ENCODE data around the gene PAK1.

The PAK1 gene

GRCh38 chr11:77403211-77403610 lies 70.7 kb downstream of the PAK1 start:
- peak; percentile 40 to 50 for DNase-seq (ENCODE audit: low read depth in 2 of 2)
- TF ChIP-seq, protein P1, sequence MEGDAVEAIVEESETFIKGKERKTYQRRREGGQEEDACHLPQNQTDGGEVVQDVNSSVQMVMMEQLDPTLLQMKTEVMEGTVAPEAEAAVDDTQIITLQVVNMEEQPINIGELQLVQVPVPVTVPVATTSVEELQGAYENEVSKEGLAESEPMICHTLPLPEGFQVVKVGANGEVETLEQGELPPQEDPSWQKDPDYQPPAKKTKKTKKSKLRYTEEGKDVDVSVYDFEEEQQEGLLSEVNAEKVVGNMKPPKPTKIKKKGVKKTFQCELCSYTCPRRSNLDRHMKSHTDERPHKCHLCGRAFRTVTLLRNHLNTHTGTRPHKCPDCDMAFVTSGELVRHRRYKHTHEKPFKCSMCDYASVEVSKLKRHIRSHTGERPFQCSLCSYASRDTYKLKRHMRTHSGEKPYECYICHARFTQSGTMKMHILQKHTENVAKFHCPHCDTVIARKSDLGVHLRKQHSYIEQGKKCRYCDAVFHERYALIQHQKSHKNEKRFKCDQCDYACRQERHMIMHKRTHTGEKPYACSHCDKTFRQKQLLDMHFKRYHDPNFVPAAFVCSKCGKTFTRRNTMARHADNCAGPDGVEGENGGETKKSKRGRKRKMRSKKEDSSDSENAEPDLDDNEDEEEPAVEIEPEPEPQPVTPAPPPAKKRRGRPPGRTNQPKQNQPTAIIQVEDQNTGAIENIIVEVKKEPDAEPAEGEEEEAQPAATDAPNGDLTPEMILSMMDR (IDR thresholded peaks at IDR 0.05; ENCODE audit: low read depth, low read length) = no peak
- no peak overlapping the region for H3K4me3 ChIP-seq (replicated peaks in 1 of 2; ENCODE audit: low read depth in 2 of 2, low read length in 2 of 2)

GRCh38 chr11:77402218-77402556 lies 71.7 kb downstream of the PAK1 start:
- DNase-seq (ENCODE audit: low read depth in 2 of 2) = no peak
- H3K4me3 ChIP-seq (replicated peaks in 1 of 2; ENCODE audit: low read depth in 2 of 2, low read length in 2 of 2) = no peak overlapping the region
- TF ChIP-seq, protein P1 (IDR thresholded peaks at IDR 0.05; ENCODE audit: low read depth, low read length) = no peak

GRCh38 chr11:77401486-77402217 lies 72.2 kb downstream of the PAK1 start:
- no peak overlapping the region for H3K4me3 ChIP-seq (replicated peaks in 1 of 2; ENCODE audit: low read depth in 2 of 2, low read length in 2 of 2)
- no peak for DNase-seq (ENCODE audit: low read depth in 2 of 2)
- TF ChIP-seq, protein P1 (IDR thresholded peaks at IDR 0.05; ENCODE audit: low read depth, low read length) = no peak

DNA sequence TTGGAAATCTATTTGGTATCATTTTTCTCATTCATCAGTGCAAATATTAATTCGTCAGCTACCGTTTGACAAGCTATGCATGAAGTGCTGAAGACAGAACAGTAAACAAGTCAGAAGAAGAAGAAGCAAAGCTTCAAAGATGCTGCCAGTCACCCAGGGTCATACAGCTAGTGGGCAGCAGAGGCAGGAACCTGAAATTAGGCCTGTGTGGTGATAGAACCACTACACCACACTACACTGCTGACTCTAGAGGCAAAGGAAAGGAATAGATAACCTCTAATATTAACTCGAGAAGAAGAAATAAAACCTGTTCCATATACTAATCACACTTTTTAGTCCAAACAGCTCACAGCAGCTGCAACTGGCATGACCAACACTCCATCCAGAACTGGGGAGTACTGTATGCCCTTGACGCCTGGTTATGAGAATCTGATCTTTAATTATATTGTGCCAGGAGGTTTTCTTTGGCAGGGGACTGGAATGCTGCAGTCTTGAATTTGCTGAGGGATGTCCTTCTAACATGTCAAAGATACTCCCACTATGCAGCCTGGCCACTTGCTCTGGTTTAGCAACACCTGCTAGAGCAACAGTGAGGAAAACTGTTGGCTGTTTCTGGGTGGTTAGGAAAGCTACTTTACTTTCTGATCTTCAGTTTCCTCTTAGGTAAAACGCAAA lies 73.0 kb downstream of the PAK1 start:
- DNase-seq (ENCODE audit: low read depth in 2 of 2) = no peak
- H3K4me3 ChIP-seq (replicated peaks in 1 of 2; ENCODE audit: low read depth in 2 of 2, low read length in 2 of 2) = no peak overlapping the region
- TF ChIP-seq, protein P1 (IDR thresholded peaks at IDR 0.05; ENCODE audit: low read depth, low read length) = no peak

DNA sequence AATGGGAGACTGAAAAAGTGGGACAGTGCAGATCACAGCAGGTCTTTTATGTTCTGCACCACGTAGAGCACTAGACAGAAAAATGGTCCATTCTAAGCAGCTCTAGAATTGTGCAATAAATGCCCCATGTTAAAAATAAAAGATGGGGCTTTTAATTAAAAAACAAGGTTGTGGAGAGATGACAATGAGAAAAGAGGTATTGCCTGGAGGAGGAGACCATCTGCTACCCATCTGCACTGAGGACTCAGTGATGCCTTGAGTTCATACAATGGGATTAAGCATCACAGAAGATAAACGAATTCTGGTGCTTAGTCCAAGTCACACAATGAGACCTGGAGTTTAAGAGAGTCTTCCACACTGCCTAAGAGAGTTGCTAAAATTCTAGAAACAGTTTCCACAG lies 73.6 kb downstream of the PAK1 start:
- TF ChIP-seq, protein P1 (IDR thresholded peaks at IDR 0.05; ENCODE audit: low read depth, low read length) = no peak
- no peak for DNase-seq (ENCODE audit: low read depth in 2 of 2)
- no peak overlapping the region for H3K4me3 ChIP-seq (replicated peaks in 1 of 2; ENCODE audit: low read depth in 2 of 2, low read length in 2 of 2)

GRCh38 chr11:77397631-77398030 lies 76.3 kb downstream of the PAK1 start:
- TF ChIP-seq, protein P1 (IDR thresholded peaks at IDR 0.05; ENCODE audit: low read depth, low read length) = no peak
- no peak overlapping the region for H3K4me3 ChIP-seq (replicated peaks in 1 of 2; ENCODE audit: low read depth in 2 of 2, low read length in 2 of 2)
- no peak for DNase-seq (ENCODE audit: low read depth in 2 of 2)

All from cardiac fibroblast (primary cell).